K562 (cell line): ENCODE measurements around the gene PIK3R1. TPM values are rescaled to one million over a fixed set of nuclear protein-coding genes. Genes with fewer than 3 reads are reported as not detected.

Experiments used
- ATAC-seq: fragments of 200-7000 bp; cut with Tn5 transposase; 3 replicates; pipeline ENCODE4 v1.9.1; 2020; ENCODE audit warnings: moderate library complexity
- BruUV-seq: library from RNA; stranded (reverse); fragments of 400-500 nt; replicated peaks from 2 replicates; lab custom pipeline; 2021; lab: Mats Ljungman, UMichigan
- CTCF ChIA-PET: fragments of 300-600 bp; formaldehyde crosslinking; extraction: SDS; loops from one replicate; lab custom pipeline; 2021; ENCODE audit warnings: low intra/inter-chr PET ratio; lab: Yijun Ruan, JAX
- POLR2A ChIA-PET: fragments of 300-600, 350-650 bp; sonication (Branson Sonifier 250); formaldehyde crosslinking; extraction: SDS; loops from one replicate; lab custom pipeline; 2021; ENCODE audit warnings: antibody characterized with exemption, inconsistent platforms; lab: Yijun Ruan, JAX
- DNase-seq, 4 experiments: peaks; one replicate each; pipeline versions ENCODE4 v3.0.0 to v3.0.0-alpha.2; 2011 to 2018; ENCODE audit warnings: low spot score in 3 of 4, mixed read lengths in 3 of 4; ENCODE audit errors: extremely low read depth in 1 of 4
- FAIRE-seq: peaks from 2 replicates; lab custom pipeline; 2011; peaks lifted over from hg19 to GRCh38; lab: Jason Lieb, UNC
- H2AFZ ChIP-seq: 2 replicates; pipeline ENCODE4 v1.6.0; 2011; ENCODE audit warnings: low read depth, low read length, control low read depth, inconsistent platforms
- H3K27ac ChIP-seq: fragments of 200-600 bp; 3 replicates; pipeline ENCODE4 v1.8.0; 2011; ENCODE audit warnings: low read depth, mild to moderate bottlenecking, control low read depth, inconsistent platforms, low read length, moderate library complexity, mixed read lengths; ENCODE audit errors: extremely low read depth
- H3K27me3 ChIP-seq, 2 experiments: fragments of 300-600 bp in 1 of 2; 2 replicates in 1 of 2; 3 replicates in 1 of 2; pipeline versions ENCODE4 v1.6.0 to v1.8.0; 2011; ENCODE audit warnings: inconsistent platforms in 2 of 2, low read length in 2 of 2, mild to moderate bottlenecking in 1 of 2, mixed read lengths in 1 of 2, moderate library complexity in 1 of 2; ENCODE audit not compliant: control insufficient read depth in 2 of 2, insufficient read depth in 2 of 2
- H3K36me3 ChIP-seq: fragments of 300-600 bp; 3 replicates; pipeline ENCODE4 v1.8.0; 2011; ENCODE audit warnings: mild to moderate bottlenecking, low read length, inconsistent platforms; ENCODE audit not compliant: control insufficient read depth, insufficient read depth
- H3K4me1 ChIP-seq, 2 experiments: fragments of 200-600 bp in 1 of 2; replicated peaks in 1 of 2; 2 replicates in 1 of 2; 3 replicates in 1 of 2; pipeline versions ENCODE4 v1.5.1 to v1.8.0; 2011; ENCODE audit warnings: inconsistent platforms in 2 of 2, low read length in 2 of 2, mild to moderate bottlenecking in 1 of 2, mixed read lengths in 1 of 2, moderate library complexity in 1 of 2; ENCODE audit not compliant: control insufficient read depth in 2 of 2, insufficient read depth in 2 of 2
- H3K4me2 ChIP-seq: 2 replicates; pipeline ENCODE4 v1.6.1; 2011; ENCODE audit warnings: low read length, control low read depth, inconsistent platforms, mixed read lengths; ENCODE audit not compliant: insufficient read depth
- H3K4me3 ChIP-seq: fragments of 200-600 bp; sonication (generic), shearing (Covaris generic); 2 replicates; pipeline ENCODE4 v1.5.1; 2016; ENCODE audit warnings: control low read depth, inconsistent platforms
- H3K79me2 ChIP-seq: fragments of 200-600 bp; 3 replicates; pipeline ENCODE4 v1.8.0; 2011; ENCODE audit warnings: low read length, inconsistent platforms; ENCODE audit not compliant: control insufficient read depth, insufficient read depth
- H3K9ac ChIP-seq, 2 experiments: 2 replicates each; pipeline versions ENCODE4 v1.6.0 to v1.6.1; 2011; ENCODE audit warnings: low read depth in 2 of 2, low read length in 2 of 2, control low read depth in 1 of 2, inconsistent platforms in 1 of 2, mild to moderate bottlenecking in 1 of 2, mixed read lengths in 1 of 2; ENCODE audit not compliant: insufficient read depth in 1 of 2
- H3K9me1 ChIP-seq: one replicate; pipeline ENCODE4 v1.6.0; 2011; ENCODE audit warnings: inconsistent platforms, mild to moderate bottlenecking, low read length, moderate library complexity; ENCODE audit not compliant: control insufficient read depth, insufficient read depth
- H3K9me3 ChIP-seq: replicated peaks from 2 replicates; pipeline ENCODE4 v1.5.1; 2011; ENCODE audit warnings: low read depth, low read length, inconsistent platforms; ENCODE audit not compliant: control insufficient read depth, insufficient read depth
- H4K20me1 ChIP-seq: replicated peaks from 2 replicates; pipeline ENCODE4 v1.6.1; 2011; ENCODE audit warnings: low read length, inconsistent platforms, mixed read lengths; ENCODE audit not compliant: control insufficient read depth, insufficient read depth
- C11orf30 ChIP-seq: fragments of 450-650 bp; IDR thresholded peaks from 2 replicates; pipeline ENCODE4 v1.6.1; 2016; ENCODE audit warnings: low read depth, mild to moderate bottlenecking
- IRF1 ChIP-seq: sonication (generic); formaldehyde crosslinking; IDR thresholded peaks from 2 replicates; pipeline ENCODE4 v1.8.0; 2022; ENCODE audit warnings: missing genetic modification reagents, mild to moderate bottlenecking, borderline replicate concordance
- MAFF ChIP-seq: IDR thresholded peaks from 2 replicates; pipeline ENCODE4 v1.6.1; 2012; ENCODE audit warnings: low read length, improper control_type of control experiment
- MAFG ChIP-seq: fragments of 450-650 bp; conservative IDR thresholded peaks from 2 replicates; pipeline ENCODE4 v1.6.1; 2016; ENCODE audit warnings: missing genetic modification characterization, missing compliant biosample characterization
- MAFK ChIP-seq: IDR thresholded peaks from 2 replicates; pipeline ENCODE4 v1.6.1; 2011; ENCODE audit warnings: low read length, improper control_type of control experiment
- MECOM ChIP-seq: fragments of 250-450 bp; sonication (Bioruptor Pico); IDR thresholded peaks from 2 replicates; pipeline ENCODE4 v1.8.0; 2022; ENCODE audit warnings: inconsistent platforms
- MXI1 ChIP-seq: IDR thresholded peaks from 2 replicates; pipeline ENCODE4 v1.6.1; 2011; ENCODE audit warnings: low read depth, mild to moderate bottlenecking, improper control_type of control experiment, low read length
- NFE2 ChIP-seq: IDR thresholded peaks from 2 replicates; pipeline ENCODE4 v1.6.1; 2014; ENCODE audit warnings: antibody characterized with exemption, low read depth
- NFE2L1 ChIP-seq: fragments of 450-650 bp; IDR thresholded peaks from 2 replicates; pipeline ENCODE4 v1.6.1; 2016; ENCODE audit warnings: missing genetic modification characterization, low read depth, mild to moderate bottlenecking, missing compliant biosample characterization, moderate library complexity, borderline replicate concordance
- RBM39 ChIP-seq: fragments of 200-400 bp; formaldehyde crosslinking; optimal IDR thresholded peaks from 2 replicates; pipeline ENCODE3; 2018; ENCODE audit warnings: low read depth, low read length
- ZBTB9 ChIP-seq: fragments of 450-650 bp; formaldehyde crosslinking; IDR thresholded peaks from 2 replicates; pipeline ENCODE4 v1.4.0; 2020; ENCODE audit warnings: mild to moderate bottlenecking, moderate library complexity
- ZNF316 ChIP-seq: fragments of 450-650 bp; IDR thresholded peaks from 2 replicates; pipeline ENCODE4 v1.6.1; 2016
- ZNF609 ChIP-seq: sonication (generic); formaldehyde crosslinking; IDR thresholded peaks from 2 replicates; pipeline ENCODE4 v1.8.1; 2023; ENCODE audit warnings: missing genetic modification reagents, mild to moderate bottlenecking, borderline replicate concordance
- in situ Hi-C: fragments of 300-500 bp; cut with MboI; formaldehyde crosslinking; loops from 4 replicates; pipeline ENCODE4 v1.15.0; 2018; ENCODE audit warnings: inconsistent platforms, mixed read lengths
- intact Hi-C: fragments of 100-400 bp; cut with micrococcal nuclease; formaldehyde crosslinking; loops from 2 replicates; pipeline ENCODE4 v1.14.2; 2022
- polyA plus RNA-seq, 8 experiments: library from polyadenylated mRNA; depleted of rRNA in 4 of 8; stranded (reverse) in 5 of 8; unstranded in 3 of 8; fragments of >200 nt; fragmentation: Nextera tagmentation in 2 of 8; fragmentation: Illumina TruSeq in 1 of 8; extraction: Ambion mirVana in 2 of 8; extraction: Trizol in 1 of 8; gene quantifications; 2 replicates each; pipeline versions ENCODE4 v1.2.1 to v1.2.3, GENCODE V29; 2011 to 2014; ENCODE audit warnings: inconsistent platforms in 1 of 8, missing spikeins in 1 of 8
- total RNA-seq, 7 experiments: library from RNA; depleted of rRNA in 6 of 7; stranded (reverse); fragments of >200 nt in 6 of 7; fragmentation: Illumina TruSeq in 2 of 7; extraction: Trizol in 2 of 7; gene quantifications; 2 replicates each; pipeline versions ENCODE4 v1.2.1 to v1.2.3, GENCODE V29; 2011 to 2021; ENCODE audit warnings: low replicate concordance in 1 of 7
- TF ChIP-seq, protein P1 (sequence below): sonication (generic); formaldehyde crosslinking; IDR thresholded peaks from 2 replicates; pipeline ENCODE4 v1.8.0; 2022; ENCODE audit warnings: missing genetic modification reagents, mild to moderate bottlenecking, moderate library complexity, borderline replicate concordance

The PIK3R1 gene
- total and polyA plus RNA-seq, 9 of the 15 experiments (the other 6 are each of a cell fraction or from before 2014, with no cell fraction given), result 1.1 to 9.7 (median 4.8) TPM

DNA sequence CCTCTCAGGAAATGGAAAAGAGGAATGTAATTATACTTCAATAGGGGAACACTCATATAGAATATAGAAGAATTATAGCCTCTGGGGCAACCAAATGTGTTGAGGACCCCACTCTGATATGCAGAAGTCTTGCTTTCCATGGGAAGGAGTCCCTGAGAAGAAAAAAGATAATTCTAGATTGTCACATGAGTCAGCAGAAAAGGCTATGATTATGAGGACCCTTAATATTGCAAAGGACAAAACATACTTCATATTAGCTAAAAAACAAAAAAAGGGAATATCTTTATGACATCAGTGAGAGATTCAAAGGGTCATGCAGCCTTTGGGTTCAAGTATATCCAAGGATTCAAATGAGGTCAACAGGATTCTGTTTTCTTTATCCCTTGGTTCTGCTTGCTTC is 119.5 kb downstream of the PIK3R1 start:
- in situ Hi-C loops, result no loop called here
- Histone ChIP-seq H3K27me3 (no peaks in the 10 kb centered on the region; a peak in 1 of 5 replicates), H3K4me1 (peaks cover 3 to 33% of the 10 kb centered on the region in 2 experiments; a peak in 3 of 5 replicates), H3K9me1 (no peaks in the 10 kb centered on the region), H3K9ac (no peak overlapping the region), H3K4me3 (no peak overlapping the region), H3K4me2 (no peak overlapping the region), H3K9me3 (no peaks in the 10 kb centered on the region), H3K36me3 (no peaks in the 10 kb centered on the region; the same call in 2 of the 3 replicates), H3K79me2 (no peaks in the 10 kb centered on the region), H3K27ac (no peak overlapping the region), H2AFZ (0 out of 2 replicates have a peak overlapping the region, but pooled peaks have one; percentile 7), H4K20me1 (no peaks in the 10 kb centered on the region)
- intact Hi-C loops, result no loop called here
- DNase-seq (no peak), FAIRE-seq (peak; percentile 40), ATAC-seq (no peak)
- ChIA-PET POLR2A (no interaction called here), CTCF (no interaction called here)
- BruUV-seq, result no TSS peak
- TF ChIP-seq IRF1 (CRISPR knock-in tag) (no peak), MAFK (peak; percentile 79), ZNF316 (peak; percentile 95), MECOM (CRISPR knock-in tag) (no peak), ZNF609 (CRISPR knock-in tag) (no peak), C11orf30 (peak; percentile 90), ZBTB9 (no peak), NFE2 (peak; percentile 79), NFE2L1 (tag) (peak; percentile 64), MXI1 (no peak), MAFG (tag) (peak; percentile 94), RBM39 (no peak), MAFF (peak; percentile 81; the same call in 1 of the 2 replicates)
- TF ChIP-seq, protein P1, sequence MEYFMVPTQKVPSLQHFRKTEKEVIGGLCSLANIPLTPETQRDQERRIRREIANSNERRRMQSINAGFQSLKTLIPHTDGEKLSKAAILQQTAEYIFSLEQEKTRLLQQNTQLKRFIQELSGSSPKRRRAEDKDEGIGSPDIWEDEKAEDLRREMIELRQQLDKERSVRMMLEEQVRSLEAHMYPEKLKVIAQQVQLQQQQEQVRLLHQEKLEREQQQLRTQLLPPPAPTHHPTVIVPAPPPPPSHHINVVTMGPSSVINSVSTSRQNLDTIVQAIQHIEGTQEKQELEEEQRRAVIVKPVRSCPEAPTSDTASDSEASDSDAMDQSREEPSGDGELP, result no peak
